NCI-H1436 (cell line): ENCODE measurements around the gene IL20RA.
"Not testable (repeated sequence)": the region's sequence is repeated elsewhere in the genome, so short reads cannot be mapped to it uniquely, and the experiment has no call there.

Experiments
- DNase-seq: peaks from one replicate; lab custom pipeline; 2025; lab: John Stamatoyannopoulos, UW

The IL20RA gene, protein sequence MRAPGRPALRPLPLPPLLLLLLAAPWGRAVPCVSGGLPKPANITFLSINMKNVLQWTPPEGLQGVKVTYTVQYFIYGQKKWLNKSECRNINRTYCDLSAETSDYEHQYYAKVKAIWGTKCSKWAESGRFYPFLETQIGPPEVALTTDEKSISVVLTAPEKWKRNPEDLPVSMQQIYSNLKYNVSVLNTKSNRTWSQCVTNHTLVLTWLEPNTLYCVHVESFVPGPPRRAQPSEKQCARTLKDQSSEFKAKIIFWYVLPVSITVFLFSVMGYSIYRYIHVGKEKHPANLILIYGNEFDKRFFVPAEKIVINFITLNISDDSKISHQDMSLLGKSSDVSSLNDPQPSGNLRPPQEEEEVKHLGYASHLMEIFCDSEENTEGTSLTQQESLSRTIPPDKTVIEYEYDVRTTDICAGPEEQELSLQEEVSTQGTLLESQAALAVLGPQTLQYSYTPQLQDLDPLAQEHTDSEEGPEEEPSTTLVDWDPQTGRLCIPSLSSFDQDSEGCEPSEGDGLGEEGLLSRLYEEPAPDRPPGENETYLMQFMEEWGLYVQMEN

DNA sequence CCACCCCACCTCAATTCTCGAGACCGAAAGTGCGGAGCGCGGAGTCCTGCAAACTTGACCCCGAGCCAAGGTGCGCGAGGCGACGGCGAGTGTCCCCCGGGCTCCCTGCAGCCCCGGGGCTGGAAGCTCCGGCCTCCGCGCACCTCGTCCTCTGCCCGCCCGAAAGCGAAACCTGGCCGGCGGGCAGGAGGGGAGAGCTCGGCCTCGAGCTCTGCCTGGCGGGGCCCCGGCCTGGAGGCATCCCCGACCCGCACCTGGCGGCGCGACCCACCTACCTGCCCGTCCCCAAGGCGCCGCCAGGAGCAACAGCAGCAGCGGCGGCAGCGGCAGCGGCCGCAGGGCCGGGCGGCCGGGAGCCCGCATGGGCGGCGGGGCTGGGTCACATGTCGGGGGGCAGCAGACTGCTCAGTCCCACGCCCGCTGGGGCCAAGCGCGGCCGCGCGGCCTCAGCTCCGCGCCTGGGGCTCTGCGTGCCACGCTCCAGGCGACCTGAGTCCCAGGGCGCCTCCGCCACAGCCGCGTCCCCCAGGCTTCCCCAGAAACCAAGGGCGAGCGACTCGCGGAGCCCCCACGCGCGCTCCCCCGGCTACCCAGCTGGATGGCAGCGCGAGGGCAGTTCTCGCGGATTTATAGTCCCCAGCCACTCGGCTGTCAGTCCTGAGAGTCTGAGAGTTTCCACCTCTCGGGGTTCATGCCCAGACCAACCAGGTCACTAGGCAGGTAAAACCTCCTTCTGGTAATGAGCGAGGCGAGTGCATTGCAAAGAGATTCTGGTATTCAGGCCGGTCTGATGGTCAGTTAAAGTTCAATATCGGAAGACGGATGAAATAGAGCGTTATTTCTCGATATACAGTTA lies at the start of gene IL20RA:
Gene IL20RA, minus strand, starts transcription at position 600 of the 856 bp plus-strand sequence. Its CDS starts 237 bp downstream, at position 363.
- DNase-seq = no peak

DNA sequence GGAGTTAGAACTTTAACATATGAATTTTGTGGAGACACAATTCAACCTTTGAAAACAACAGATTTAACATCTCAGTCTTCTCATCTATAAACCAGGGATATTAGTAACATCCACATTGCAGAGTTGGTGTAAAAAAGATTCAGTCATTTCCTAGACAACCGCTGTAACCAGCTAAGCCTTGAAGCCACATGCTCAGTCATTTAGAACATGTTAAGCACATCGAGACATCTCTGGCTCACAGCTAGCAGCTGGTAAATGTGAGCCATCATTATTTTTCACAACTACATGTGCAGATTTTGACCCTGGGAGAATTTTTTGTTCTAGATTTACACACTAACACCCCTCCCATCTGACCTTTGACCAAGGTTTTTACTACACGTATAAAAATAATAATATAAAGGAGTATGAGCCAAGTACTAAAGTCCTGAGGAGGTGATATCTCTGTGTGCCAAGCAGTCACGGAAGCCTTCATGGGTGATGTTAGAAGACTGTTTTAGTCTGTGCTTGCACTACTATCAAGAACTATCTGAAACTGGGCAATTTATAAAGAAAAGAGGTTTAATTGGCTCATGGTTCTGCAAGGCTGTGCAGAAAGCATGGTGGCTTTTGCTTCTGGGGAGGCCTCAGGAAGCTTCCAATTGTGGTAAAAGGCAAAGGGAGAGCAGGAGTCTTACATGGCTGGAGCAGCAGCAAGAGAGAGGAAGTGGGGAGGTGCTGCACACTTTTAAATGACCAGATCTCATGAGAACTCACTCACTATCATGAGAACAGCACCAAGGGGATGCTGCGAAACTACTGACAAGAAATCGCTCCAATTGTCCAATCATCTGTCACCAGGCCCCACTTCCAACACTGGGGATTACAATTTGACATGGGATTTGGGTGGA lies 48.7 kb upstream of the IL20RA start:
- DNase-seq = no peak

DNA sequence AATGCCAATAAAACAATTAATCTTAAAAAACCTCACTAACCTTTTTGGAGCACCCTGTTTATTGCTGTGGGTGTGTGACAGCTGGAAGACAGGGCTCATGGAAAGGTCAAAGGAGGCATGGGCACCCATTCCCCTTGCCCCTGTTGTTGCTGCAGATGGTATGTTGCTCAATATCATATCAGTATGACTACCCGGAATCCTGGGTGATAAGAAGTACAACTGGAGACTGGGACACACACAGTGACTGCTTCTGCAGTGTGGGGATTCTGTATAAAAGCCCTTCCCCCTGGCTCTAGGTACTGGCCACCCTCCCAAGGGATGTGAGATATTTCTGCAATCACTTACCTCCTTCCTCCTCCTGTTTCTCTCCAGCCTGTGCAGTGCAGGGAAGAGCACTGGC lies 47.3 kb upstream of the IL20RA start:
- no peak for DNase-seq

DNA sequence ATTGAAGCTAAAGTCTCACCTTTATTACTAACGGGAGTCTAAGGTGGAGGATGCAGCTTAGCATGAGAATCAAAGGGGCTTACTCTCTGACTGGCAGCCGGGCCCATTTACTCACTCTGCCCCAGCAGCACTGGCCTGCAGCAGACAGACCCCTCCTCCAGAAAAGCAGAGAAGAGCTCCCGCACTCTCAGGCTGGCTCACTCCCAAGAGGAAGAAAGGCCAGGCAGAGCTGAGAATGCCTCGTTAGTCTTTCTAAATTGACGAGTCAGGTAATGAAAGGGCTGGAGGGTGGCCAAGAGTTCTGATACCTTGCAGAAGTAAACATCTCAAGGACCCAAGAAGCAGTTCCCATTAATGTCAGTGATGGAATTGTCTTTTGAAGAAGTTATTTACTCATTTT lies 44.5 kb upstream of the IL20RA start:
- DNase-seq = peak; percentile 3

DNA sequence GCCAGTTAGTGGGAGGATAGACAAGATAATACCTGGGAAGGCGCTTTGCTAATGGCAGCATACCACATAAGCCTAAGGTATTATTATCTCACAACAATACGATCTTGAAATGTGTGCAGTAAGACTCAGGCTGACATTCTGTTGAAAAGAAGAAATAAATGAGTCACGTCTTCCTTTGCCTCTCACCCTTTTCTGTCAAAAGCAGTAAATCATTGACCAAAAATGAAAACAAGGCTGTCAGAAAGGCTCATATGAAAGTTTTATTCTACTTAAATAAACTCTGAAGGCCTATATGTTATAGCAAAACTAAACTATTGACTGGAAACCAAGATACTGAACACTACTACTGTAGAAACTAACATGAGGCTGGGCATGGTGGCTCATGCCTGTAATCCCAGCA lies 43.1 kb upstream of the IL20RA start:
- DNase-seq = no peak

DNA sequence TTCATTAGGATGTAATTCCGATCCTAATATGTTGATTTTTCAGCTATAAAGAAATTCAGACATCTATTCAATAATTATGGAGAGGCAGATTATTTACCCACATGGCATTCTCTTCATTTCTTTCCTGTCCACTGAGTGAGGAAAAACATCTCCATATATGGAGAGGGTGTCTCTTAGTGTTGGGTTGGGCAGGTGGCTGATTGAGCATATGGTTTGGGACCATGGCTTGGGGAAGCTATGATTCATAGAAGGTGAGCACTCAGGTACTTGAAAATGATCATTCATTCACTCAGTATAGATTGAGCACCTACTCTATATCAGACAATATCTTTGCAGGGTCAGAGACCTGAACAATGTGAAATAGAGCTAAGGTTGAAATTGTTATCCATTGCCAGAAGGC lies 41.3 kb upstream of the IL20RA start:
- no peak for DNase-seq

DNA sequence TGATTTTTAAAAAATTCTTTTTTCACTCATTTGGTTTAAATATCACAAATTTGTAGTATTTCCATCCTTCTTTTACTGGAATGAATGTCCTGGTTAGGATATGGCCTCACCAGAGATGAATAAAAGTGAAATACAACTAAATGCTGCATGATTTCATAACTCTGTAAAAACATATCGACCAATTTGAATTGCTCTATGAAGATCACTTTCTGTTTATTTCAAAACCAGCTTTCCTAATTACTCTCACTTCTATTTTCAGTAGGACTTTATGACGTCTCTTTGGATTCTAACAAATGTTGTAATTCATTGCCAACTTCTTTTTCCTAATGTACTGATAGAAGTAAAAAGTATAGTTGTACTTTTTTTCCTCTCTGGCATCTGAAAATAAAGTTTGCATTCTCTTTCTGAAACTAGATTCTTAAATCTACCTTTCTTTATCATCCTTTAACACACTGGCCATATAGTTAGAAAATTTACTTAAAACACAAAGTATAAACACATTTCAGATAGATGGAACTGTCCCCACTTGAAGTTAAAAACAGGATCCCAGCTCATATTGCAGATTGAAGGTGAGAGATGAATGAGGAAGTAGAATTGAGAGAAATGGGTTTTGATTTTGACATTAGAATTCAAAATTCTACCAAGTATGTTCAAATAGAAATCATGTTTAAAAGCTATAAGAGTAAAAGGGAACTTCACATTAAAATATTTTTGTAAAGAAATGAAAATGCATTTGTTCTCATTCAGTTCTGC lies 40.3 kb upstream of the IL20RA start:
- DNase-seq = no peak

DNA sequence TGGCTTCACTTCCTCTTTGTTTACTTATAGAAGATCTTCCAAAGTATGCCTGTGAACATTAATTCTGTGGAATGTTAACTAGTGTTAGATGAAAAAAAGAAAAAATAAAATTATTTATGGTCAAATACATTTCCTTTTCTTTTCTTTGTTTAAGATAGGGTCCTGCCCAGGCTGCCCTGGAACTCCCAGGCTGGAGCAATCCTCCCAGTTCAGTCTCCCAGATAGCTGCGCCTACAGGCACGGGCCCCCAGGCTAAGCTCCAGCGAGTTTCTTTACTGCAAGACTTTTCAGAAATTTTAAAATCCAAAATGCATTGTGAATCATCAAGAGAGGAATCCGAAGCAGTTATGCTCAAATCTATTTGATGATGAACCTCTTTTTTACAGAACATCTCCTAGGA lies 39.3 kb upstream of the IL20RA start:
- no peak for DNase-seq

DNA sequence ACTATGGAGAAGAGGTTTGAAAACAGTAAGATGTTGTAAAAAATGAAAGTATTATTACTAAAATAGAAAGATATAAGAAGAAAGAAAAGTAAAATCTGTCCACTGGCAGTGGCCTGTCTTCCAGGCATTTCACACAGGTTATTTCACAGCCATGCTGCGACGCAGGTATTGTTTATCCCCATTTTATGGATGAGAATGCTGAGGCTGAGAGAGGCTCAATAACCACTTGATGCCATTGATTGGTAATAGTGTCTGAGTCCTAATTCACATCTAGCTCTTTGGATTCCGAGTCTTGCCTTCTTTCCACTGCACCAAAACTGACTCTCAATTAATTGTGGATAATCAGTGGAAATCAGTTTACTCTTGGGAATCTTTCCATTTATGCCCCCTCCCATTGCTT lies 37.2 kb upstream of the IL20RA start:
- no peak for DNase-seq

DNA sequence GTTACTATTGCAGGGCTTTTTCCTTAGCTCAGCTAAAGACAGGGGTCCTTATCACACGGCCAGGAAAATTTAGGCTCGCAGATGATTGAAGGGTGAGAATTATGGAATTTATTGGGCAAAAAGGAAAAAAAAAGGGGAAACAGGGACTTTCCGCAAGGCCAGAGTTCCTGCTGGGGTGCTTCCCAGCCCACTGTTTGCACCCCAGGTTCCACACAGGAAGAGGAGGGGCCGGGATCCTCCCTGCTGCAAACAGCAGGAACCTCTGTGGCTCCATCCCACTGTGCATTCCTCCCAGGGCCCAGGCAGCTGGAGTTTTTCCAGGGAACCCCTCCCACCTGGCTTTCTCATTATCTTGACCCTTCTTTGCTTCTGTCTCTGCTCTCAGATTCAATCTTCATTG lies 35.9 kb upstream of the IL20RA start:
- DNase-seq = no peak

DNA sequence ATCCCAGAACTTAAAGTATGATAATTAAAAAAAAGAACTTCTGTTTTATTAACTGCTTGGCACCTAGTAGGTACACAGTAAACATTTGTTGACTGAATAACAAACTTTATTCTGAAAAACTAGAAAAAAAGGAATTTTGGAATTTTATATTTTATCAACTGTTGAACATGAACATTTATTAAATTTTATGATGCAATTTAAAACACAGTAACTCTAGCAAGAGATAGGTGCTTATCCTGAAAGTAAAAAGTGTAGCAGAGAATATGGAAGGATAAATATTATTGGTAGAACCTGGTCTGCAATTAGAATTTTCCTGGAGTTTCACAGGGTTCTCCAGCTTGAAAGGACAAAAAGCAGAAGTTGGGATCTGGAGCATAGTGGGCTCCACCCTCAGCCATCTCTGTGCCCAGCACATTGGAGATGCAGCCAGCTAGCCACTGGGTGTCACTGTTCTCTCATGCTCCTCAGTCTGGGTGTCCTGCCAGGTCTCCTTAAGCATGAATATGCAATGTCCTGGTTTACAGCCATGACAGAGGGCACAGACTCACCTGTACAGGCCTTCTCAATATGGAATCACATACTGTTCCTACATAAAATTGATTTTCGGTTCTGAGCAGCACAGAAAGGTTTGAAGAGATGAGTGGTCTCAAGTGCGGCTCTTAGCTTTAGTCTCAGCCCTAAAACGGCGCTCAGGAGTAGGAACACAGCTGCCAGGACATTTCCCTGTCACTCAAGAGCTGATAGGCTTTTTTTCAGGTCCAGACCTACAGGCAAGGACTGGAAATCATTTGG lies 31.7 kb upstream of the IL20RA start:
- DNase-seq = peak; percentile 68

DNA sequence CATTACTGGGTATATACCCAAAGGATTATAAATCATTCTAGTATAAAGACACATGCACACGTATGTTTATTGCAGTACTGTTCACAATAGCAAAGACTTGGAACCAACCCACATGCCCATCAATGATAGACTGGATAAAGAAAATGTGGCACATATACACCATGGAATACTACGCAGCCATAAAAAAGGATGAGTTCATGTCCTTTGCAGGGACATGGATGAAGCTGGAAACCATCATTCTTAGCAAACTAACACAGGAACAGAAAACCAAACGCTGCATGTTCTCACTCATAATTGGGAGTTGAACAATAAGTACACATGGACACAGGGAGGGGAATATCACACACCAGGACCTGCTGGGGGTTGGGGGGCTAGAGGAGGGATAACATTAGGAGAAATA lies 31.0 kb upstream of the IL20RA start:
- not testable (repeated sequence) for DNase-seq

DNA sequence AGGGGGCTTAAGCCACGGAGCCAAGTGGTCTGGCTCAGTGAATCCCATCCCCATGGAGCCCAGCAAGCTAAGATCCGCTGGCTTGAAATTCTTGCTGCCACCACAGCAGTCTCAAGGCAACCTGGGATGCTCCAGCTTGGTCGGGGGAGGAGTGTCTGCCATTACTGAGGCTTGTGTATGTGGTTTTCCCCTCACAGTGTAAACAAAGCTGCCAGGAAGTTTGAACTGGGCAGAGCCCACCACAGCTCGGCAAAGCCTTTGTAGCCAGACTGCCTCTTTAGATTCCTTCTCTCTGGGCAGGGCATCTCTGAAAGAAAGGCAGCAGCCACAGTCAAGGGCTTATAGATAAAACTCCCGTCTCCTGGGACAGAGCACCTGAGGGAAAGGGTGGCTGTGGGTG lies 25.5 kb upstream of the IL20RA start:
- DNase-seq = no peak

DNA sequence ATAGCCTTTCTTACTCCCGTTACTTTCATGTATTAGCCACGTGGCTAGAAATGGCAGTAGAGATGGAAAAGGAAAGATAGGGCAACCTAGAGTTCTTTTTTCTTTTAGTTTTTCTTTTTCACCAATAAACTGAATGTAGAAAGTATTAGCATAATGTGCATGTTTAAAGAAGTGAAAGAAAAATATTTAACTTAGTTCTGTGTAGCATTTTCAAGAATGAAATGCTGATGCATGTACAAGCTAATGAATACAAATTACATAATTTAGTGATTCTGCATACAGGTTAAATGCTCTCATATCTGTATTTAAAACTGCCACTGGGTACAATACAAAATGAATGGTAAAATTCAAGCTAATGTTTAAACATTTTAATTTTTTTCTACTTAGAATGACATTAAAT lies 22.6 kb upstream of the IL20RA start:
- no peak for DNase-seq

DNA sequence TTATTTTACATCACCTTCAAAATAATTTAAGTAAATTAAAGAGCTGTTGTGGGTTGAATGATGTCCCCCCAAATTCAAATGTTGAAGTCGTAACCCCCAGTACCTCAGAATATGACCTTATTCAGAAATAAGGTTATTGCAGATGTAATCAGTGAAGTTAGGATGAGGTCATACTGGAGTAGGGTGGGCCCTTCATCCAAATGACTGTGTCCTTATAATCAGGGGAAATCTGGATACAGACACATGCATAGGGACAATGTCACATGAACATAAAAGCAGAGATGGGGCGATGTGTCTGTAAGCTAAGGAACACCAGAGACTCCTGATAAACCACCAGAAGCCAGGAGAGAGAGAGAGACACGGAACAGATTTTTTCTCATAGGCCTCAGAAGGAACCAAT lies 13.3 kb upstream of the IL20RA start:
- no peak for DNase-seq

DNA sequence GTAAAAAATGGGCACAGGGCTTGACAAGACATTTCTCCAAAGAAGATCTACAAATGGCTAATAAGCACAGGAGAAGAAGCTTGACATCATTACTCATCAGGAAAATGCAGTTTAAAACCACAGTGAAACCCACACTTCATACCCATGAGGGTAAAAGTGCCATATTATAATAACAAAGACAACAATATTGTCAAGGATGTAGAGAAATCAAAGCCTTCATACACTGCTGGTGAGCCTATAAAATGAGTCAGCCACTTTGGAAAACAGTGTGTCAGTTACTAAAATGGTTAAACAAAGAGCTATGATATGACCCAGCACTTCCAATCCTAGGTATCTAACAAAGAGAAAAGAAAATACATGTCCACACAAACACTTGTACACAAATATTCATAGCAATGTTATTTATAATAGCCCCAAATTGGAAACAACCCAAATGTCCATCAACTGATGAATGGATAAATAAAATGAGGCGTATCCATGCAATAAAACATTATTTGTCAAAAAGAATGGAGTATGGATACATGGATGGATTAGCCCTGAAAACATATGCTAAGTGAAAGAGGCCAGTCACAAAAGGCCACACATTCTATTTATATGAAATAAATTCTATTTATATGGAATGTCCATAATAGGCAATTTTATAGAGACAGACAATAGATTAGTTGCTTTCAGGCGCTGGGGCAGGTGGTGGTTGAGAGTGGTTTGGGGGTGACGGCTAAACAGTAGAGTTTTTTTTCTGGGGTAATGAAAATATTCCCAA lies 11.5 kb upstream of the IL20RA start:
- DNase-seq = no peak

DNA sequence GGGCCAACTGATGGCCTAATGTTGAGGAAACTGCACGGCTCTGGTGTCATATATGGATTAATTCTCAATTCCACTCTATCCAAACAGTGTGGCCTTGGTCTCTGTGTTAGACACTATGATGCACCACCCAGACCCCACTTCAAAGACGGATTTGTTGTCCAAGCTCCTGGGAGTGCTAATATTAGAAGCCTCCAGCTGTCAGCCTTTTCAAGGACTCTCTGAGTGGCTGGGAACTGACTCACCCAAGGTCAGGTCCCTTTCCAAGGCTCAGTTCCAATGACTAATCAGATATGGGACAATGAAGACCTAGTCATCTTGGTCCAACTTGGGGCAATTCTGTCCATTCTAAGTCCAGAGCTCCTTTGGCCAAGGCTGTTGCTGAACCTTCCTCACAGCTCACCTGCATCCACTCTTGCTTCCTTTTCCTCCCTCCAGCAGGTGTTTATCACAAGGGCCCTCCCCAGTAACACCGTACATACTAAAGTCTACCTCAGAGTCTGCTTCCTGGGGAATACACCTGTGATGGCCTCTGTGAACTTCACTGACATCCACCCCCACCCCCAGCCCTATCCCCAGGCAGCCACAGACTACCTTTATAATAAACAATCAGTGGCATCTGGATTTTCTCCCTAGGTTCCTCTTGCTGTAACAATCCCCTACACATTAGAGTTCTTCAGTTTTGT lies 7.2 kb upstream of the IL20RA start:
- DNase-seq = no peak

DNA sequence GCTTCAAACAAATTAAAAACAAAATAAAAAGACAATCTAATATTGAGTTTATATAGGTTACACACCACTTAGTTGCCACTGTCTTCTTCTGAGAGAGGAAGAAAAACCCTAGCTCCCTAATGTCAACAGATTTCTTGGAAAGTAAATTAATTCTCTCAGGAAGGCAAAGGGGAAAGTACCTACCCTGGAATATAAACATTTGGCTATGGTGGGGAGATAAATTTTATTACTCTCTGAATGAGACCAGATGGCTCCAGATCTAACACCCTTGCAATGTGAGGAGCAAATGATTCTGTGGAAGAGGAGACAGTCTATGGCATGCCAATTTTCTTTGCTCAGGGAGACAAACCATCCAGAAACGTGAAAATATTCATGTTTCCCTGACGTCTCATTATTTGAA lies 4.3 kb upstream of the IL20RA start:
- no peak for DNase-seq

DNA sequence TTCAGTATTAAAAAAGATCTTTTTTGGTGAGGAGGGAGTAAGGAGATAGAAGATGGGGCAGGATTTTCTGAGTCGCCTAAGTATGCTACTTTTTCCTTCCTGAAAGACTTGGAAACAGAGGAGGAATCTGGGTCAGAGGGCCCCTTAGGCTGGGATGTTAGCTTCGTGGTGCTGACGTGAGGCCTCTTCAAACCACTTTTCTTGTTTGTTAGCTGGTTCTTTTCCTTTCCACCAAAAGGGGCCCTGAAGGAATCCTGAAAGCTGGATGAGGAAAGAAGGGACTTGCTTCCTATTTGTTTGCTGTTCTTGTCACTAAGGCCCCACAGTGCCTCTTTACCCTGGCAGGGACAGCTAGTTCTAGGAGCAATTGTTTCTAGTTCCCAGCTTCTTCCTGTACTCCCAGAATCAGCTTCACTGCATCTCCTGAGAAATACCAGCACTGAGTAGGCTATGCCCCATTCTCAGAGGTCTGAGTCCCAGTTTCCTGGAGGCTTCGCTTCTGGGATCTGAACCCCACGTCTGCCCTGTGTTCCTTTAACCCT lies 2.2 kb upstream of the IL20RA start:
- DNase-seq = no peak
